HAP-1 (cell line): Measurements from ENCODE around the gene TXN.

ENCODE experiments used
- DNase-seq, 2 experiments: peaks; one replicate each; pipeline ENCODE4 v3.0.0-alpha.2; 2016 to 2020; ENCODE audit warnings: low spot score in 2 of 2
- H3K27me3 ChIP-seq: fragments of 250-450 bp; sonication (Bioruptor Pico); 2 replicates; pipeline ENCODE4 v1.5.1; 2020; ENCODE audit warnings: low read depth, mild to moderate bottlenecking, moderate library complexity
- H3K36me3 ChIP-seq: fragments of 250-450 bp; sonication (Bioruptor Pico); replicated peaks from 2 replicates; pipeline ENCODE4 v1.5.1; 2020; ENCODE audit warnings: mild to moderate bottlenecking
- H3K4me1 ChIP-seq: fragments of 250-450 bp; sonication (Bioruptor Pico); 2 replicates; pipeline ENCODE4 v1.5.1; 2020; ENCODE audit warnings: mild to moderate bottlenecking
- H3K4me3 ChIP-seq: fragments of 250-450 bp; sonication (Bioruptor Pico); 2 replicates; pipeline ENCODE4 v1.5.1; 2020; ENCODE audit warnings: mild to moderate bottlenecking, moderate library complexity
- H3K9me3 ChIP-seq: fragments of 250-450 bp; sonication (Bioruptor Pico); 2 replicates; pipeline ENCODE4 v1.5.1; 2020; ENCODE audit warnings: mild to moderate bottlenecking, moderate library complexity
- in situ Hi-C: fragments of 300-500 bp; cut with MboI; formaldehyde crosslinking; loops from 3 replicates; pipeline ENCODE4 v1.14.3; 2020; ENCODE audit warnings: low sequenced_read_pairs, inconsistent platforms, mixed read lengths

The TXN gene

DNA sequence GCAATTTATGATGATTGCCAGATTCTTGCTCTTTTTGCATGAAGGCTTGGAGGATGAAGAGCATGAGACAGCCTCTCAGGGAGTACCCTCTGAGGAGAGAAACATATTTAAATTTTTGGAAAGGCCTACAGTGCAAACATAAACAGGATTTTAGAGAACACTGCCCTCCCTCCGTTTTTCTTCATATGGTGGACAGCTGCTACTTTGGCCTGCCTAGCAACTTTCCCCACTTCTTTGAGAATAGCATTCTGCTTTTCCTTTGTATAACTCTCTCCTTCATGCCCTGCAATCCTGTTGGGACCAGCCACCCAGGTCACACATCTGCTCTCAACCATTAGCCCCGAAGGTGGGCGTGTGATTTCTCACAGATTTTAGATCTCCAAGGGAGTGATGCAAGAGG lies 20.5 kb upstream of the TXN start:
- Histone ChIP-seq H3K4me3 (no peak overlapping the region), H3K36me3 (no peaks in the 10 kb centered on the region), H3K4me1 (no peaks in the 10 kb centered on the region), H3K27me3 (no peaks in the 10 kb centered on the region), H3K9me3 (no peaks in the 10 kb centered on the region)
- in situ Hi-C loops, result no loop called here
- DNase-seq, result no peak

DNA sequence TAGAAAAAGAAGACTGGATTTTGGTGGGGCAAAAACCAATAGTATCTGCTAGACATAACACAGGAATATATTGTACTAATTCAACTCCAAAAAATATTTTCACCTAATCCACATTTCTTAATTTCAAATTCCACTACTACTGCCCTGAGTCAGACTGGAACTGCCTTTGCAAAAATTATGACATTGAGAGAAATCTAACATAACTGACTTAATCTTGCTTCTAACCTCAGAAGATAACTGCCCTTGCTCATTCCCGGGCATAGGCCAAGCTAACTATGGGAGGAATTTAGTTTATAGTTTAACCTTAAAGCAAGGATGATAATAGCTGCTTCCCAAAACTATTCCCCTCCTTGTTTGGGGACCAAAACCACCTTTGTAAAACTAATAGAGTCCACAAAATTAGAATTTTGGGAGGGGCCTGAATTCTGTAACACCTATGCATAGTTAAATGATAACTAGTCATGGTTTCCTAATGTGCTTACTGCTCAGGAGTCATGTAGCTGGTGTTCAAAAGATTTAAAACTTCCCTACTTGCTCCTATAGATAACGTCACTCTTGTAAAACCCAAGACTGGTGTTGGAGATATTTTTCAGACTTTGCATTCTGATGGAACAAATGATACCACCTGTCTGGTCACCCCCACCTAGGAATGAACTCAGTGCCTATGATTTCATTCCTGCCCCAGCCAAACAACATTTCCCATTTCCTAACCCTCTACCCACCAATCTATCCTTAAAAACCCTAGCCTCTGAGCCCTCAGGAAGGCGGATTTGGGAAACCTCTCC lies 14.1 kb upstream of the TXN start:
- no peaks in the 10 kb centered on the region for H3K4me1 ChIP-seq
- in situ Hi-C loops, result no loop called here
- H3K36me3 ChIP-seq, result no peaks in the 10 kb centered on the region
- no peaks in the 10 kb centered on the region for H3K9me3 ChIP-seq
- DNase-seq, result no peak
- H3K27me3 ChIP-seq, result no peaks in the 10 kb centered on the region
- H3K4me3 ChIP-seq, result no peak overlapping the region

DNA sequence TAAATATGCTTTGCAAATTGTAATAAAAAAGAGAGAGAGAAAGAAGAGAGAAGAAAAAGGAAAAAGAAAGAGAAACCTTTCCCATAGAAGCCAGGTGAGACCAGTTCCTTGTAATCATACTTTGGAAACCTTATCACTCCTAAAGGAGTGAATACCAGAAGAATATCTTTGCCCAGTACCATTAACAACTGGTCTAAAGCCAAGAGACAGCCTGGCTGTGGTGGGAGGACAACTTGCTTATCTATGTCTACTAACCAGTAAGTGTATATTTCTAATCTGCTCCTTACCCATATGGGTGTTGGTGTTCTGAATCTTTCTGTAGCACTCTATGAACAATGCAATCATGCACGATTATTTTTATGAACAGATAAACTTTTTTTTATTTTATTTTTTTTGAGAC lies 10.5 kb upstream of the TXN start:
- DNase-seq, result no peak
- Histone ChIP-seq H3K36me3 (no peaks in the 10 kb centered on the region), H3K4me1 (no peaks in the 10 kb centered on the region), H3K4me3 (no peak overlapping the region), H3K9me3 (no peaks in the 10 kb centered on the region), H3K27me3 (no peaks in the 10 kb centered on the region)
- in situ Hi-C loops, result no loop called here

DNA sequence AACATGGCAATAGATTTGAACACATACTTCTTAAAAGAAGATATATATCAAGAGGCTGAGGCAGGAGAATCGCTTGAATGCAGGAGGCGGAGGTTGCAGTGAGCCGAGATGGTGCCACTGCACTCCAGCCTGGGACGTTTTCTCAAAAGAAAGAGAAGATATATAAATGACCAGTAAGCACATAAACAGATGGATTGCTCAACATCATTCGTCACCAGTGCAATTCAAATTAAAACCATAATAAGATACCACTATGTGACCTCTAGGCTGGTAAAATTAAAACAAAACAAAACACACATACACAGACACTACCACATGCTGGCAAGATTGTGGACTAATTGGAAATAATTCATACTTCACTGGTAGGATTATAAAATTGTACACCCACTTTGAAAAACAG lies 5.3 kb upstream of the TXN start:
- peaks cover 8% of the 10 kb centered on the region; the same call in 1 of the 2 replicates for H3K4me1 ChIP-seq
- no peak for DNase-seq
- no peaks in the 10 kb centered on the region for H3K27me3 ChIP-seq
- no peaks in the 10 kb centered on the region for H3K36me3 ChIP-seq
- in situ Hi-C loops, result no loop called here
- no peaks in the 10 kb centered on the region for H3K9me3 ChIP-seq
- no peak overlapping the region for H3K4me3 ChIP-seq

DNA sequence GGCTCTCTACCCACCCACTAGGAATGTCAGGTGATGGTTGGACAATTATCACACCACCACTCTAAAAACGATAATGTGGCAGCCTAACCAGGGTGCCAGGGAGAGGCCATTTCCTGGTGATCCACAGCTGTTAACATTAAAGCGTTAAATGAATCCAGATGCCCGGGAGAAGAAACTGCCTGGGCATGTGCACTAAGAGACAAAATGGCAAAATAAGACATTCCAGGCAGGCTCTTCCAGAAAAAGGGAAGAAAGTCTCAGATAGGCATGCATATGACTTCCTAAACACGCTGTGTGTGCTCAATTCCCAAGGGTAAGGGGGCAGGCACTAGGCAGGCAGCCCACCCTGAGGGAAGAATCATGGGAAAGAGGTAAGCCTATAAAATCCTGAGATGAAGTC lies 4.6 kb upstream of the TXN start:
- Histone ChIP-seq H3K27me3 (no peaks in the 10 kb centered on the region), H3K9me3 (no peaks in the 10 kb centered on the region), H3K36me3 (no peaks in the 10 kb centered on the region), H3K4me1 (peaks cover 8% of the 10 kb centered on the region; the same call in 1 of the 2 replicates), H3K4me3 (no peak overlapping the region)
- in situ Hi-C loops, result no loop called here
- DNase-seq, result no peak

DNA sequence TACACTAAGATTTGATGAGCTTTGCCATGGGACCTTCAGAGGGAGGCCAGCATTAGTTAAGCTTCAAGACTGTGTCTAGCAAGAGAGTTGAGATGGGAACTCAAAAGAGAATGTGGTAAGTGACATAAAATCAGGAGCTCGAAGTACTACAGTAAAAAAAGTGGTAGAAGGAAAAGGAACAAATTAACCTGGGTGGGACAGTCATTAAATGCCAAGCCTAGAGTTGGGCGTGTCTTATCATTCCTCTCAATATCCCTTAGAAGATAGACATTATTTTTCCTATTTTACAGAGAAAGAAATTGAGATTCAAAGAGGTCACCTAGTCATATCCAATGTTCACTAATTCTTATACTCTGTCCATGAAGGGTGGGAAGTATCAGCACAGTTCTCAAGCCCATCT lies 3.3 kb upstream of the TXN start:
- no peaks in the 10 kb centered on the region for H3K9me3 ChIP-seq
- in situ Hi-C loops, result no loop called here

DNA sequence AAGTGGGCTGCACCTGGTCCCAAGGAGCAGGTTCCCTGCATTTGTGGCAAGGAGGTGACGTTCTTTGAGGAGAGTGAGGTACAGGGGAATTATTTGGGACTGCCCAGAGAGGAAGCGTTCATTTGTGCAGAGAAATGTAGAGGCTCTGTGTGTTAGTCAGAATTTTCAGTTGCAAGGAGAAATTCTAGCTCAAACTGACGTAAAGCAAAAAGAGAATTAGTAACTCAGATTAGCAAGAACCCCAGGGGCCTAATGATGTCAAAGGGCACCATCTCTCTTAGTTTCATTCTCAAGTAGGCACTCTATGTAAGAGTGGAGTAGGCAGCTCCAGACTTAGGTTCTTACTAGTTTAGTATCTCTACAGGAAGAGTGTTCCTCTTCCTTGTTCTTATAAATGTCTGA lies 2.4 kb upstream of the TXN start:
- Histone ChIP-seq H3K4me1 (peaks cover 11% of the 10 kb centered on the region), H3K9me3 (no peaks in the 10 kb centered on the region), H3K4me3 (no peak overlapping the region), H3K27me3 (no peaks in the 10 kb centered on the region), H3K36me3 (no peaks in the 10 kb centered on the region)
- in situ Hi-C loops, result no loop called here
- no peak for DNase-seq

More for the DNA sequence above, 3.3 kb upstream of the TXN start:
- no peak overlapping the region for H3K4me3 ChIP-seq
- H3K27me3 ChIP-seq, result no peaks in the 10 kb centered on the region
- no peaks in the 10 kb centered on the region for H3K36me3 ChIP-seq
- H3K4me1 ChIP-seq, result peaks cover 8% of the 10 kb centered on the region; the same call in 1 of the 2 replicates
- no peak for DNase-seq

DNA sequence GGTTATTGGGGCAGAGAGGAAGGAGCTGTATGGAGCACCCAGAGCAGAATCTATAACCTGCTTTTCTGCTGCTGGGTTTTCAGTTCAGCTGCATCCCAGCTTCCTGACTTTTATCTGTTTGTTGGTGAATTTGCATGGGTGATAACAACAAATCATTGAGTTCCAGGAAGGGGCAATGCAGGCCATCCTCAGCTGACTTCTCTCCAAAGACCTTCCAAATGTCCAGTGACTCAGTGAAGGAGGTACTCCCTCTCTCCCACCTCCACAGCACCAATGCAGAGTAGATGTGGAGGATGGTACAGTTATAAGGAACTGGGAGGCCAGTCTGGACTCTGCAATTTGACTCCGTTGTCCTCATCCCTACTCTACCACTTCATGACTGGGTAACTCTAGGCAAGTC lies 1.6 kb upstream of the TXN start:
- Histone ChIP-seq H3K27me3 (no peaks in the 10 kb centered on the region), H3K9me3 (no peaks in the 10 kb centered on the region), H3K4me3 (no peak overlapping the region), H3K36me3 (no peaks in the 10 kb centered on the region), H3K4me1 (peaks cover 17% of the 10 kb centered on the region)
- in situ Hi-C loops, result no loop called here
- no peak for DNase-seq

DNA sequence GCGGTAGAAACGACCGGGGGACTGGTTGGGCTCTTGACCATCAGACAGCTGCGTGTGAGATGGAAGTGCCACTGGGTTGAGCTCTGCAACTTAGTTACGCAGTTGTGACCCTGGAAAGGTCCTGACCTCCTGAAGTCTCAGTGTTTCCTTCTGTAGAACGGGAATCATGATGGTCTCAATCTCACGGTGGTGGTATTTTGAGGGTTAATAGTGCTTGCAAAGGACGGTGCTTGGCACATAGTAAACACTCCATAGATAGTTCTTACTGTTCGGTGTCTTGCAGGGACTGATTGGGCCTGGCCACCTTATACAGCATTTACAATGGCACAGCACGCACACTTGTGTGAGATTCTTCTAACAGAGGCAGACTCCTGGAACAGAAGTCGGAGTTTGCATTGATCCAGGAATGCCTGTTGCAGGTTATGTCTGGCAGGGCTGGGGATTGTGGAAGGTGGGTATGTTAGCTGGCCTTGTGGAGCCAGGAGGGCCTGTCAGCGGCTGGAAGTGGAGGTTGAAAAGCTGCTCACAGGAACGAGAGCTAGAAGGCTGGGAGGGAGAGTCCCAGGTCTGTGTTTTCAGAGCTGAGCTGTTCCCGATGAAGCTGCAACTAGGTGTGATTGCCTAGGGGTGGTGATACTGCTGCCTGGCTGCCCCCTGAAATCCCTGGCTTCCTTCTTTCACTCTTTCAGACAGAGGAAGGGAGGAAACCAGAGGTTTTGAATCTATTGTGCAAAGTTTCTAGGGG lies 962 bp upstream of the TXN start:
- Histone ChIP-seq H3K4me3 (peak overlapping the region; percentile 84), H3K9me3 (no peaks in the 10 kb centered on the region), H3K36me3 (no peaks in the 10 kb centered on the region), H3K27me3 (no peaks in the 10 kb centered on the region), H3K4me1 (peaks cover 17% of the 10 kb centered on the region)
- in situ Hi-C loops, result no loop called here
- DNase-seq, result peak in 1 of 2 experiments; percentile 25

DNA sequence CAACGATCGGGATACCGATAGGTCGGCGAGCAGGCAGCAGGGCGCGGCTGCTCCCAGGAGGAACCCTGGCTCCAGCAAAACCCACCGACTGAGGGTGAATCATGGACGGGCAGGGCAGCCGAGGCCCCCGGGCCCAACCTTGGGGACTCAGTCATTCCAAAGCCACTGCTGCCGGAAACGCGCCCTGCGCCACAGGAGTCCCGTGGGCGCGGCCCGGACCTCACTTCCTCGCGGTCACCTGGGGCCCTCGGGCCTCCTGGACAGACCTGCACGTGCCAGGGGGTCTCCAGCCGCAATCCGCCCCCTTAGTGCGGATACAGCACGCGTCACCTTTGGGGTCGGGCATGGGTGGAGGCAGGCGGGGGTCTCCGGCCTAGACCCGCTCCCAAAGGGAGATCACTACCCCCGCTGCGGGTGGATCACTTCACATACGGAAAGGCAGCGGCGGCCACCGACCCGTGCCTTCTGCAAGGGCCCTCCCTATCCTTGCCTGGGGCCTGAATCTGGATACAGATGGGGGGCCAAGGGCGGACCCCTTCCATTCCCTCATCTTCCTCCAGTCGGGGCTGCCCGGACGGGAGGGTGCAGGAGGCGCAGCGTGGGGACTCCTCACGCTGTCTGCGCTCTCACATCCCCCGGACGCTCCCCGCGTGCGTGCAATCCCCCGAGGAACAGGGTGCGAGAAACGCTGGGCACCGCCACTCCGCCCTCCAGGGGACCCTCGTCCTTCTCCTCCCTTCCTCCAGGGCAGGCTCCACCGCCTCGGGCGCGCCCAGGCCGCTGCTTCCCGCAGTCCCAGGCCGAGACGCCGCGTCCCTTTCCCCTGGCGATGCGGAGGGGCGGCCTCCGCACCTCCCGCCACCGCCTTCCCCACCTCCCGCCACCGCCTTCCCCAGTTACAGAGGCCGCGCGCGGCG lies 586 bp downstream of the TXN start:
- Histone ChIP-seq H3K4me3 (peak overlapping the region; percentile 84), H3K27me3 (no peaks in the 10 kb centered on the region), H3K9me3 (no peaks in the 10 kb centered on the region), H3K36me3 (peaks cover 5% of the 10 kb centered on the region), H3K4me1 (peaks cover 17% of the 10 kb centered on the region)
- in situ Hi-C loops, result no loop called here
- peak; percentile 32 to 58 for DNase-seq

DNA sequence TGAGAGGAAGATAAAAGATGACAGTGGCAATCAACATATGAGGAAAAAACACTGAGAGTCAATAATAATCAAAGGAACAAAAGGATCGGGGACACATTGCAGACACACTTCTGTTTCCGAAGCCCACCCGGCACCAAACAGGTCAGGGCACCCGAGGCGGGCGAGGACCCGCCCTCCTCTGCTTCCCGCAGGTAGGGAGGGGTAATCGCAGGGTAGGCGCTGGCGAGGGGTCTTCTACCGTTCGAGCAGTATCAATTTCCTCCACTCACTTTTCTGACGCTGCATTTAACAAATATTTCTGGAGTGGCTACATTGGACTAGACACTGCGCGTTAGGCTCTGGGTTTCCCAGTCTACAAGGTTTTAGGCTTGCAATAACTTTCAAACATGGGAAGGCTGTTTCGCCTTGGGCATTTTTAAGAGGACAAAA lies 1.3 kb downstream of the TXN start:
- Histone ChIP-seq H3K4me3 (peak overlapping the region; percentile 84), H3K9me3 (no peaks in the 10 kb centered on the region), H3K36me3 (peaks cover 11% of the 10 kb centered on the region), H3K4me1 (peaks cover 17% of the 10 kb centered on the region), H3K27me3 (no peaks in the 10 kb centered on the region)
- in situ Hi-C loops, result no loop called here
- DNase-seq, result peak in 1 of 2 experiments; percentile 44

DNA sequence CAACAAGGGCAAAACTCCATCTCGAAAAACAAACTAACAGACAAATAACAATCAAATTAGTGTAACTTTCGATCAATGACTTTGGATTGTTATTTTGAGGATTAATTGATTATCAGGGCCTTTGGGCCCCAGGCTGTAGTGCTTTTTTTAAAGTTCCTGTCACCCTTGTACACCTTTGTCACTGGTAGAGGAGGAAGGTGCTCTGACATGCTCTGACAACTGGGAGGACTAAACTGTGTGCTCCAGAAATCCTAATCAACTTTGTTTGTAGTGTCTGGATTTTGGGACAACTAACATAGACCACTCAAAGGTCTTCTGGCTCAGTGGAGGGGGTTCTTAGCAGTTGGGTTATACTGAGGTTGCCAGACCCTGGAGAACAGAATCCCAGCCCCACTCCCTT lies 1.8 kb downstream of the TXN start:
- peaks cover 17% of the 10 kb centered on the region for H3K4me1 ChIP-seq
- no peaks in the 10 kb centered on the region for H3K27me3 ChIP-seq
- no peaks in the 10 kb centered on the region for H3K9me3 ChIP-seq
- in situ Hi-C loops, result no loop called here
- H3K4me3 ChIP-seq, result peak overlapping the region; percentile 84
- no peak for DNase-seq
- peaks cover 17% of the 10 kb centered on the region for H3K36me3 ChIP-seq

DNA sequence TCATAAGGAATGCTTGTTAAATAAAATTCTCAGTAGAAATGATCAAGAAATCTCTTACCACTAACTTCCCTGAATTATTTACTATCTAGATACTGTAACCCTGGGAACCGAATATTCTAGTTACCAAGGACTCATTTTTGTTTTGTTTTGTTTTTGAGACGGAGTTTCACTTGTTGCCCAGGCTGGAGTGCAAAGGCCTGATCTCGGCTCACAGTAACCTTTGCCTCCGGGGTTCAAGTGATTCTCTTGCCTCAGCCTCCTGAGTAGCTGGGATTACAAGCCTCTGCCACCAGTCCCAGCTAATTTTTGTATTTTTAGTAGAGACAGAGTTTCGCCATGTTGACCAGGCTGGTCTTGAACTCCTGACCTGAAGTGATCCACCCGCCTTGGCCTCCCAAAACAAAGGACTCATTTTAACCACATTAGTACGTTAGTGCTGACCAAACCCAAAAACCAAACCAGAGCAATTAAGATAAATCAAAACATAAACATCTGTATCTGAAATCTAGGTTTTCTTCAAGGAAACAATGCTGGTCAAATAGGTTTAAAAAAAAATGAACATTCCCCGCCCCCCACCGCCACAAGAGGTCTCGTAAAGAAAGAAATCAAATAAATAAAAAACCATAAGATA lies 3.7 kb downstream of the TXN start:
- DNase-seq, result no peak
- Histone ChIP-seq H3K4me3 (no peak overlapping the region), H3K9me3 (no peaks in the 10 kb centered on the region), H3K4me1 (peaks cover 15% of the 10 kb centered on the region), H3K36me3 (peaks cover 31% of the 10 kb centered on the region), H3K27me3 (no peaks in the 10 kb centered on the region)
- in situ Hi-C loops, result no loop called here
